ENCODE results near the gene MIP.

The MIP gene

DNA sequence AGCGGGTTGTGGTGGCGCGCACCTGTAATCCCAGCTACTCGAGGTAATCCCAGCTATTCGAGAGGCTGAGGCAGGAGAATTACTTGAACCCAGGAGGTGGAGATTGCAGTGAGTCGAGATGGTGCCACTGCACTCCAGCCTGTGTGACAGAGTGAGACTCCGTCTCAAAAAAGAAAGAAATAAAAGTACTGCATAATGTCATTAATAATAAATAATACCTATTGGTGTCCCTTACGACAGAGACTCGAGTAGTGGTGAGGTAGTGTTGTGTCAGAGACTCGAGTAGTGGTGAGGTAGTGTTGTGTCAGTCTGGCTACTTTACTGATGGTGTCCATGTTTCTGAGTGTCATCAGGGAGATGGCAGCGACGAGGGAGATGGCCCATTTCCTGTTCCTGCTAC is 32.2 kb upstream of the MIP start:
- Histone ChIP-seq H3K4me3 (ENCODE audit: low read depth, low read length) (peak overlapping the region; percentile 96), H3K9ac (ENCODE audit: low read depth, low read length) (no peak overlapping the region), H3K27me3 (ENCODE audit: control insufficient read depth, insufficient read depth, low read length) (peaks cover 44% of the 10 kb centered on the region), H3K4me1 (ENCODE audit: control insufficient read depth, insufficient read depth, low read length) (no peaks in the 10 kb centered on the region), H3K9me3 (ENCODE audit: control insufficient read depth, insufficient read depth, low read length) (no peaks in the 10 kb centered on the region), H3K36me3 (ENCODE audit: control insufficient read depth, insufficient read depth, low read length) (no peaks in the 10 kb centered on the region)

DNA sequence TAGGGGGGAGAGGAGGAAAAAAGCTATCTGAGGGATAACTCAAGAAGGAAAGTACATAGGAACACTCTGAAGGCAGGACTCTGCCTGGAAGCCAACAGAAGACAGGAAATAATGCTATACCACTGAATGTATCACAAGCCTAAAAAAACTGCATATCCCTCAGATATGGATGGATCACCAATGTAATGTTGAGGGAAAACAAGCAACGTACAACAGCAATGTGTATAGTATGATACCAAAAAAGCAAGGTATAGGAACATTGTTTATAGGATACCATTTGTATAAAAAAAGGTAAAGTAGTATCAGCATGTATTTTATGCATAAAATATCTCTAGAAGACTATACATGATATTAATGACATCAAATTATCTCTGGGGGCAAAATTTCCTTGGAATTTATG is 30.1 kb upstream of the MIP start:
- Histone ChIP-seq H3K9ac (ENCODE audit: low read depth, low read length) (no peak overlapping the region), H3K9me3 (ENCODE audit: control insufficient read depth, insufficient read depth, low read length) (no peaks in the 10 kb centered on the region), H3K27me3 (ENCODE audit: control insufficient read depth, insufficient read depth, low read length) (peaks cover 29% of the 10 kb centered on the region), H3K4me1 (ENCODE audit: control insufficient read depth, insufficient read depth, low read length) (no peaks in the 10 kb centered on the region), H3K36me3 (ENCODE audit: control insufficient read depth, insufficient read depth, low read length) (no peaks in the 10 kb centered on the region), H3K4me3 (ENCODE audit: low read depth, low read length) (no peak overlapping the region)

DNA sequence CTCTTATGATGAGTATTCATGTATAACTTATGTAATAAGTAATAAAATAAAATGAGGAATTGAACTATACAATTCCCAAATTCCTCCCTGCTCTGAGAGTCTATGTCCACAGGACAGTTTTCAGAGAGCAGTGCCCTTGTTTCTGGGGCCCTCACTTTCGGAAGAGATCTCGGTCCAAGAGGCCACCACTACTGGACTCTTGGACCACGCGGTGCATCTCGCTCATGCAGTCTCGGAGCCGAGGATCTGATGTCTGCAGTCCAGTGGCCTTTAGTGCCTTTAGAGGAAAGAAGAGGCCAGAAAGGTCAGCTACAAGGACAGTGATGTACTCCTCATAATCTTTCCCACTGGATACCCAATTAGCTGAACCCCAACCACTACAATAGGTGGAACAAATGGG is 25.2 kb upstream of the MIP start:
- no peaks in the 10 kb centered on the region for H3K36me3 ChIP-seq (ENCODE audit: control insufficient read depth, insufficient read depth, low read length)
- H3K4me3 ChIP-seq (ENCODE audit: low read depth, low read length), result no peak overlapping the region
- no peaks in the 10 kb centered on the region for H3K4me1 ChIP-seq (ENCODE audit: control insufficient read depth, insufficient read depth, low read length)

DNA sequence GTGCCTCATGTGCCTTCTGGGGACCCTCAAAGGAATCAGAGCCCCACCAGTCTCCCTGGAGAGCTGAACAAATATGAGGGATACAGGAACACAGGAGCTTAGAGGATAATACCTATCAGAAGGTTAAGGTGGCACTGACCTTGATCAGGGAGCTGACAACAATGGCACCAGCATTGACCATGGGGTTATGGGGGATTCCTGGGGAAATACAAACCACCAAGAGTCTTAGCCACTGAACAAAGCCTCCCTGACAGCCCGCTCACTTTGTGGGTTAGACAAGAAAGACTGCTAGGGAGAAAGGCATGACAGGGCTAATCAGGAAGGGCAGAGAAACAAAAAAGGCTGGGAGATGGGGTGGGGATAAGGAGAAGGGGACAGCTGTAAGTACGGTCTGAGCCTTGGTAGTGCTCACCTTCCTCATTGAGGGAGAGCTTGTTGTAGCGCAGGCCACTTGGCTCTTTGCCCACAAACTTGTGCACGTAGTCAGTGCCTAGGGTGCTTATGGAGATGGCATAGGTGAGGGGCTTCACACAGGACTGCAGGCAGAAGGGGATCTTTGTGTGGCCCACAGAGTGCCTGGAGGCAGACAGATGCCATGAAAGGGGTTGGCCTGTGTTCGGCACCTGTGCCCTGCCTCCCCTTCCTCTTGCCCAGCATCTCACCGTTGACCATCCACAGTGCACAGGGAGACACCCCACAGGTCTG is 23.2 kb upstream of the MIP start:
- Histone ChIP-seq H3K9me3 (ENCODE audit: control insufficient read depth, insufficient read depth, low read length) (no peaks in the 10 kb centered on the region), H3K9ac (ENCODE audit: low read depth, low read length) (no peak overlapping the region), H3K4me3 (ENCODE audit: low read depth, low read length) (no peak overlapping the region), H3K27me3 (ENCODE audit: control insufficient read depth, insufficient read depth, low read length) (no peaks in the 10 kb centered on the region), H3K4me1 (ENCODE audit: control insufficient read depth, insufficient read depth, low read length) (no peaks in the 10 kb centered on the region), H3K36me3 (ENCODE audit: control insufficient read depth, insufficient read depth, low read length) (no peaks in the 10 kb centered on the region)

More for the DNA sequence above, 25.2 kb upstream of the MIP start:
- no peak overlapping the region for H3K9ac ChIP-seq (ENCODE audit: low read depth, low read length)
- H3K27me3 ChIP-seq (ENCODE audit: control insufficient read depth, insufficient read depth, low read length), result no peaks in the 10 kb centered on the region
- H3K9me3 ChIP-seq (ENCODE audit: control insufficient read depth, insufficient read depth, low read length), result no peaks in the 10 kb centered on the region

DNA sequence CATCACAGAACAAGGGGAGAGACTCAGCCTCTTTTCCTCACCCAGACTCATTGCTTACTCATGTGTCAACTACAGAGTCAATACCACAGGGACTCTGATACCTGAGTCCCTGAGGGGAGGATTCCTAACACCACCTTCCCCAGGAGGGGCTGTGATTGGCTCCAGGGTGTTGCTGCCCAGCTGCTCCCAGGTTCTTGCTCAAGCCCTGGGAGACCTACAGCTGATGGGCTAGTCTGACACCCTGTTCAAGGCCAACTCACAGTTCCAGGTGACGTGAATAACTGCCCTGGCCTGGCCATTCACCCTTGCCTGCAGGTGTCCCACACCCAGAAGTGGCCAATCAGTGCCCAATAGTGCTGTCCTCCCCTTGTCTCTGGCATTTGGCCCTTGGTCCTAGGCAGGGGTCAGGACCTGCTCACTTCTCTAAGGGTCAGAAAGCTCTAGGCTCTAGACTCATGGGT is 22.5 kb upstream of the MIP start:
- Histone ChIP-seq H3K4me1 (ENCODE audit: control insufficient read depth, insufficient read depth, low read length) (no peaks in the 10 kb centered on the region), H3K27me3 (ENCODE audit: control insufficient read depth, insufficient read depth, low read length) (no peaks in the 10 kb centered on the region), H3K4me3 (ENCODE audit: low read depth, low read length) (no peak overlapping the region), H3K36me3 (ENCODE audit: control insufficient read depth, insufficient read depth, low read length) (no peaks in the 10 kb centered on the region), H3K9me3 (ENCODE audit: control insufficient read depth, insufficient read depth, low read length) (no peaks in the 10 kb centered on the region), H3K9ac (ENCODE audit: low read depth, low read length) (no peak overlapping the region)

DNA sequence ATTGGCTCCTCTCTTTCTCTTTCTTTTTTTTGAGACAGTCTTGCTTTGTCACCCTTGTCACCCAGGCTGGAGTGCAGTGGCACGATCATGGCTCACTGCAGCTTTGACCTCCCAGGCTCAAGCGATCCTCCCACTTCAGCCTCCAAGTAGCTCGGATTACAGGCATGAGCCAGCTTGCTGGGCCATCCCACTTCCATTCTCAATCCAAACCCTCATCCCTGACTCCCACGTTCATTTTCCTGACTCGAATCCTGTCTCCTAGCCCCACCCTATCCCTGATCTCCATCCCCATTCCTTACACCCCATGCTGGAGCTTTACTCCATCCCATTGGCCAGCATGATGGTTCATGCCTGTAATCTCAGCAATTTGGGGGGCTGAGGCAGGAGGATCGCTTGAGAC is 21.7 kb upstream of the MIP start:
- Histone ChIP-seq H3K9me3 (ENCODE audit: control insufficient read depth, insufficient read depth, low read length) (no peaks in the 10 kb centered on the region), H3K36me3 (ENCODE audit: control insufficient read depth, insufficient read depth, low read length) (no peaks in the 10 kb centered on the region), H3K27me3 (ENCODE audit: control insufficient read depth, insufficient read depth, low read length) (no peaks in the 10 kb centered on the region), H3K4me1 (ENCODE audit: control insufficient read depth, insufficient read depth, low read length) (no peaks in the 10 kb centered on the region), H3K4me3 (ENCODE audit: low read depth, low read length) (no peak overlapping the region), H3K9ac (ENCODE audit: low read depth, low read length) (no peak overlapping the region)

DNA sequence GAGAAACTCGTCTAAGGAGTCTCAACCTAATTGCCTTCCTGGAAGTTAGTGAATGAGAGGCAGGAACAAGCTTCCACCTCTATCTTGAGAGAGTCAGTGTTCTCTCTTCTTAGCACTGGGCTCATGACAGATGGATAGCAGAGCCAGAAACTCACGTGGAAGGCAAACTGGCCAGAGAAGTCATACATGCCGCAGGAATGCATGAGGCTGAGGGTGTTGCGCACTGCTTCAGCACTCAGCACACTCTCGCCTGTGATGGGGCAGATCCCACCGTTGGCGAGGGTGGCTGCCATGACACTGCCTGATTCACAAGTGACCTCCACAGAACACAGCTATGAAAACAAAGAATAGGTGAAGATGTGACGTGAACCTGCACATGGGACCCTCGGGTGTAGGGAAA is 19.9 kb upstream of the MIP start:
- no peaks in the 10 kb centered on the region for H3K27me3 ChIP-seq (ENCODE audit: control insufficient read depth, insufficient read depth, low read length)
- no peak overlapping the region for H3K4me3 ChIP-seq (ENCODE audit: low read depth, low read length)
- no peak overlapping the region for H3K9ac ChIP-seq (ENCODE audit: low read depth, low read length)
- no peaks in the 10 kb centered on the region for H3K36me3 ChIP-seq (ENCODE audit: control insufficient read depth, insufficient read depth, low read length)
- H3K9me3 ChIP-seq (ENCODE audit: control insufficient read depth, insufficient read depth, low read length), result no peaks in the 10 kb centered on the region
- H3K4me1 ChIP-seq (ENCODE audit: control insufficient read depth, insufficient read depth, low read length), result peaks cover 2% of the 10 kb centered on the region

DNA sequence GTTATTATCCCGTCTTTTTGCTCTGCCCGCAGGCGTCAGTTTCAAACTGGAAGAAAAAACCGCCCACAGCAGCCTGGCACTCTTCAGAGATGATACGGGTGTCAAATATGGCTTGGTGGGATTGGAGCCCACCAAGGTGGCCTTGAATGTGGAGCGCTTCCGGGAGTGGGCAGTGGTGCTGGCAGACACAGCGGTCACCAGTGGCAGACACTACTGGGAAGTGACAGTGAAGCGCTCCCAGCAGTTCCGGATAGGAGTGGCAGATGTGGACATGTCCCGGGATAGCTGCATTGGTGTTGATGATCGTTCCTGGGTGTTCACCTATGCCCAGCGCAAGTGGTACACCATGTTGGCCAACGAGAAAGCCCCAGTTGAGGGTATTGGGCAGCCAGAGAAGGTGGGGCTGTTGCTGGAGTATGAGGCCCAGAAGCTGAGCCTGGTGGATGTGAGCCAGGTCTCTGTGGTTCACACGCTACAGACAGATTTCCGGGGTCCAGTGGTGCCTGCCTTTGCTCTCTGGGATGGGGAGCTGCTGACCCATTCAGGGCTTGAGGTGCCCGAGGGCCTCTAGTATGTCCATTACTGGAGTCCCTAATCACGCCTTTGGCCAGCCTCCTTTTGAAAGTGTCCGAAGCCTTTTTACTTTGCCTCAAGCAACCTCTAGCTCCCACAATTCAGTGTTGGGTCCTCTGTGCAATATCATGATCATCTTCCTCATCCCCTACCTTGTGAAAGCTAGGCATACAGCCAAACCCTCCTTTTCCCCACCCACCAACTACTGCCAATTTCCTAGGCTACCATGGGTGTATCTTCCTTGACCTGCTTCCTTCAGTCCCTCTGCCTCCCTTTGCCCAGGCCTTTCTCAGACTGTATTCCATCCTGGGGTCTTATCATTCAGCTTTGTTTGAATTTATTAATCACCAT is 14.8 kb upstream of the MIP start:
- Histone ChIP-seq H3K9ac (ENCODE audit: low read depth, low read length) (peak overlapping the region; percentile 99), H3K4me1 (ENCODE audit: control insufficient read depth, insufficient read depth, low read length) (peaks cover 5% of the 10 kb centered on the region), H3K36me3 (ENCODE audit: control insufficient read depth, insufficient read depth, low read length) (no peaks in the 10 kb centered on the region), H3K9me3 (ENCODE audit: control insufficient read depth, insufficient read depth, low read length) (no peaks in the 10 kb centered on the region), H3K4me3 (ENCODE audit: low read depth, low read length) (peak overlapping the region; percentile 96), H3K27me3 (ENCODE audit: control insufficient read depth, insufficient read depth, low read length) (no peaks in the 10 kb centered on the region)

DNA sequence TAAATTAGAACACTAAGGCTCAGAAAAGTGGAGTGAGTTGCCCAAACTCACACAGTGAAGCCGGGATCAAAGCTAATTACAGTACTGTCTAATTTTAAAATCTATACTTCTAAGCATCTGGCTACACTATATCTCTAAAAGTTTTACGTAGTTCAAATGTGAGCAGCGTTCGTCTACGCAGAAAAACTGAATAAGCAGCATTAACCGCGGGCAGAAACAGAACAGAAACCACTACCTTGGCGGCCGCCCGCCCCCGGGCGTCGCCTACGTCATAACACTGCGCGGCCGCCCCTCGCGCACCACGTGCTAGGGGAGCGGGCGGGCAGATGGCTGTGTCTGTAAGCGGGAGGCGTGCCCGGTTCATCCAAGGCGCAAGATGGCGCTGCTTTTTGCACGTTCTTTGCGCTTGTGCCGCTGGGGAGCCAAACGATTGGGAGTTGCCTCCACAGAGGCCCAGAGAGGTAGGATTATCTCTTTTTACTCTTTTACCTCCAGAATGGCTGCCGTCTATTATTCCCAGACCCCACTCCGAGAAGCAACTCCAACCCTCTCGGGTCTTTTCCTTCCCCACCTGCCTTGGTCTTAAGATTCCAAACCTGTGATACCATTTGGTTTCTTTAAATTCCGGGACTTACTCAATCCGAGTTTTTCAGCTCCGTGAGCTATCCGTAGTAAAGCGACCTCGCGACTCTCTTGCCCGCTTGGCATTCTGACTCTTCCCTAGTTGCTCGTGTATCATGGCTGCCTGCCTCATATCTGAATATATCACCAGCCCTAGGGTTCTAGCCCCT is 14.0 kb upstream of the MIP start, which contains the start of gene SPRYD4:
Gene SPRYD4 (plus strand): TSS at position 363 of the 791 bp plus-strand sequence. CDS start 14 bp downstream, at position 377.
- Histone ChIP-seq H3K4me1 (ENCODE audit: control insufficient read depth, insufficient read depth, low read length) (peaks cover 9% of the 10 kb centered on the region), H3K9ac (ENCODE audit: low read depth, low read length) (peak within 1 kb of the TSS; percentile 99), H3K4me3 (ENCODE audit: low read depth, low read length) (peak within 1 kb of the TSS; percentile 96), H3K36me3 (ENCODE audit: control insufficient read depth, insufficient read depth, low read length) (no peaks in the 10 kb centered on the region), H3K9me3 (ENCODE audit: control insufficient read depth, insufficient read depth, low read length) (no peaks in the 10 kb centered on the region), H3K27me3 (ENCODE audit: control insufficient read depth, insufficient read depth, low read length) (no peaks in the 10 kb centered on the region)

DNA sequence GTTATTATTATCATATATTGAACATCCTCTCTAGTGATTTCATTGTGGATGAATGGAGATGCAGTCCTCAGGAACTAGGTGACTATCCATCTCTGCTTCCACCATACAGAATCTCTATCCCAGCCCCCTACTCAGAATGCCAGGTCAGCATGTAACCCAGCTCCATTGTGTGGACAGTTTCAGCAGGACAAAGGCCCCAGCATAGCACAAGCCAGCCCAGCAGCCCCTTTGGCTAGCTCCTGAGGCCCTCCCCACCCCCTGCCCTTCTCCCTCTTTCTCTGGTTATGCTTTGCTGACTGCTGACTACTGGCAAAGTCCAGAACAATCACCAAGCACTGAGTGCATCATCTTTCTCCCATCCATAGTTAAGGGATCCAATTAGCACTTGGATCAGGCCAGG is 8.1 kb upstream of the MIP start:
- H3K4me1 ChIP-seq (ENCODE audit: control insufficient read depth, insufficient read depth, low read length), result peaks cover 9% of the 10 kb centered on the region

More for the DNA sequence above, 8.1 kb upstream of the MIP start:
- Histone ChIP-seq H3K9ac (ENCODE audit: low read depth, low read length) (no peak overlapping the region), H3K9me3 (ENCODE audit: control insufficient read depth, insufficient read depth, low read length) (no peaks in the 10 kb centered on the region), H3K27me3 (ENCODE audit: control insufficient read depth, insufficient read depth, low read length) (no peaks in the 10 kb centered on the region), H3K4me3 (ENCODE audit: low read depth, low read length) (no peak overlapping the region), H3K36me3 (ENCODE audit: control insufficient read depth, insufficient read depth, low read length) (no peaks in the 10 kb centered on the region)
